Mucosa of descending colon (tissue), 3 donors: ENCODE results near the gene TEAD1. TPM values are rescaled to one million over a fixed set of nuclear protein-coding genes. Genes with fewer than 3 reads are reported as not detected.

ENCODE experiments used
- ATAC-seq: fragments of 200-7000 bp; cut with Tn5 transposase; one replicate; pipeline ENCODE4 v1.9.1; 2020; ENCODE audit warnings: mild to moderate bottlenecking, moderate library complexity
- DNase-seq, 3 donors: peaks; one replicate each; pipeline ENCODE4 v3.0.0-alpha.2; 2020
- H3K36me3 ChIP-seq: fragments of 200-600 bp; one replicate; pipeline ENCODE4 v1.8.0; 2021; ENCODE audit warnings: low read depth, mild to moderate bottlenecking
- H3K4me1 ChIP-seq: fragments of 200-600 bp; one replicate; pipeline ENCODE4 v1.8.0; 2021; ENCODE audit warnings: low read depth, mild to moderate bottlenecking
- H3K4me3 ChIP-seq: fragments of 200-600 bp; one replicate; pipeline ENCODE4 v1.8.0; 2021; ENCODE audit warnings: mild to moderate bottlenecking
- H3K9me3 ChIP-seq: fragments of 200-600 bp; one replicate; pipeline ENCODE4 v1.8.0; 2021; ENCODE audit warnings: mild to moderate bottlenecking
- CTCF ChIP-seq: fragments of 200-600 bp; IDR thresholded peaks from one replicate; pipeline ENCODE4 v1.8.0; 2022; ENCODE audit warnings: antibody characterized with exemption, mild to moderate bottlenecking
- intact Hi-C, 2 donors: fragments of 100-400 bp; cut with DNase I in 1 of 2; cut with micrococcal nuclease in 1 of 2; formaldehyde crosslinking; loops; one replicate each; pipeline versions ENCODE4 v1.11.0 to v1.11.1; 2022; cut with DNase I, micrococcal nuclease
- total RNA-seq, 3 donors: library from RNA; stranded (reverse); fragmentation: NEBNext Ultra II Directional in 2 of 3; extraction: Animal tissue kit (Norgen Biotek cat#: 25700) in 2 of 3; gene quantifications; one replicate each; pipeline versions ENCODE4 v1.2.1 to v1.2.4, GENCODE V29; 2021 to 2023
- donor health status: DM: no; HTN: no; CAD: no; lungs with moderate emphysema.
- donor health status: DM: no; HTN: no; CAD: no.
- donor health status: DM: no; HTN: yes; CAD: no.

The TEAD1 gene
- total RNA-seq, 3 donors from 2014 or later = 33.2 to 196 (median 41.1) TPM

GRCh38 chr11:12787847-12788246 is 113.6 kb downstream of the TEAD1 start:
- DNase-seq (no peak), ATAC-seq (no peak)
- H3K4me3 ChIP-seq = no peak overlapping the region
- H3K9me3 ChIP-seq = no peaks in the 10 kb centered on the region
- no peak for TF ChIP-seq CTCF
- H3K36me3 ChIP-seq = no peaks in the 10 kb centered on the region
- no peaks in the 10 kb centered on the region for H3K4me1 ChIP-seq
- intact Hi-C loops = no loop called here

- intact Hi-C loops = no loop called here
- ATAC-seq = no peak
- no peaks in the 10 kb centered on the region for H3K36me3 ChIP-seq
- no peaks in the 10 kb centered on the region for H3K4me1 ChIP-seq
- no peaks in the 10 kb centered on the region for H3K9me3 ChIP-seq
- no peak for TF ChIP-seq CTCF
- no peak overlapping the region for H3K4me3 ChIP-seq
- DNase-seq = no peak
Observed at GRCh38 chr11:12789054-12789453, 114.8 kb downstream of the TEAD1 start.

GRCh38 chr11:12789596-12790215 is 115.5 kb downstream of the TEAD1 start:
- intact Hi-C loops = no loop called here
- Histone ChIP-seq H3K36me3 (no peaks in the 10 kb centered on the region), H3K9me3 (no peaks in the 10 kb centered on the region), H3K4me3 (no peak overlapping the region), H3K4me1 (no peaks in the 10 kb centered on the region)
- TF ChIP-seq CTCF = no peak
- DNase-seq (no peak), ATAC-seq (no peak)

GRCh38 chr11:12790861-12791616 is 116.8 kb downstream of the TEAD1 start:
- Histone ChIP-seq H3K4me1 (no peaks in the 10 kb centered on the region), H3K36me3 (no peaks in the 10 kb centered on the region), H3K4me3 (no peak overlapping the region), H3K9me3 (no peaks in the 10 kb centered on the region)
- intact Hi-C loops = no loop called here
- TF ChIP-seq CTCF = no peak
- ATAC-seq = no peak
- DNase-seq = no peak

- H3K9me3 ChIP-seq = no peaks in the 10 kb centered on the region
- no peaks in the 10 kb centered on the region for H3K36me3 ChIP-seq
- no peak overlapping the region for H3K4me3 ChIP-seq
- intact Hi-C loops = no loop called here
- TF ChIP-seq CTCF = no peak
- DNase-seq (no peak), ATAC-seq (no peak)
- no peaks in the 10 kb centered on the region for H3K4me1 ChIP-seq
Observed at GRCh38 chr11:12792018-12792417, 117.8 kb downstream of the TEAD1 start.
